ENCODE data around the gene DDX19B. TPM values are rescaled to one million over a fixed set of nuclear protein-coding genes. Genes with fewer than 3 reads are reported as not detected.

The DDX19B gene
- polyA plus RNA-seq, 2 of the 4 experiments (the other 2 are of a cell fraction): 26.9 to 50.6 TPM

- FAIRE-seq: no peak
- POLR2A ChIA-PET: no interaction called here
Measured at GRCh38 chr16:70254180-70254964, 44.6 kb upstream of the DDX19B start.

DNA sequence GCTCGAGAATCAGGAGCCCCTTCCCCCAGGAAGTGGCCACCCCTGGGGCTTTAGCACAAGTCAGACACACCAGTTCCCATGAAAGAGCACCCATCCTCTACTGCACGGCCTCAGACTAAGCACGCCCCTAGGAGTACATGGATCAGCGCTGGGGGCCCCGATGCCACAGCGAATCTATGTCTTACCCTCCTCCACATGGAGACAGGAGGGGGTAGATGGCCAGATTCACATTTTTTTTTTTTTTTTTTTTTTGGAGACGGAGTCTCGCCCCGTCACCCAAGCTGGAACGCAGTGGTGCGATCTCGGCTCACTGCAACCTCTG, 44.1 kb upstream of the DDX19B start:
- Histone ChIP-seq H3K4me2 (no peak overlapping the region), H3K27ac (no peak overlapping the region), H3K4me3 (no peak overlapping the region), H3K4me1 (peaks cover 6% of the 10 kb centered on the region), H3K9me3 (no peaks in the 10 kb centered on the region)
- no peak for ATAC-seq
- ChIA-PET POLR2A (no interaction called here), CTCF (interaction anchor here (2.3 to 4.8 kb wide), 3 partner anchors 13 to 29 kb away, joined by 10 to 45 read pairs (median 34); no protein-coding TSS in a partner anchor)
- 96% methylated on average over 12 of the region's 12 CpGs for WGBS (ENCODE audit: missing lambda C conversion rate)
- DNase-seq (ENCODE audit: low read depth in 1 of 2, low spot score in 1 of 2): no peak
- TF ChIP-seq JUN (IDR thresholded peaks at IDR 0.05) (no peak; a peak in 1 of 5 replicates), EHF (CRISPR knock-in tag; IDR thresholded peaks at IDR 0.05) (no peak), HEYL (CRISPR knock-in tag; IDR thresholded peaks at IDR 0.05) (no peak), HOXA7 (CRISPR knock-in tag; IDR thresholded peaks at IDR 0.05) (no peak), HDAC2 (IDR thresholded peaks at IDR 0.05) (no peak), FOXS1 (CRISPR knock-in tag; IDR thresholded peaks at IDR 0.05) (no peak), CBX2 (IDR thresholded peaks at IDR 0.05; ENCODE audit: borderline replicate concordance, low read depth) (no peak), BCL3 (IDR thresholded peaks at IDR 0.05) (no peak), NFE2L2 (conservative IDR thresholded peaks at IDR 0.05; ENCODE audit: low read length) (no peak), RAD21 (conservative IDR thresholded peaks at IDR 0.05 in 1 of 2, IDR thresholded peaks at IDR 0.05 in 1 of 2) (no peak), ESRRA (IDR thresholded peaks at IDR 0.05; ENCODE audit: borderline replicate concordance, low read length) (no peak), CEBPB (IDR thresholded peaks at IDR 0.05) (no peak), SMC3 (IDR thresholded peaks at IDR 0.05) (no peak), ZFP36 (IDR thresholded peaks at IDR 0.05; ENCODE audit: borderline replicate concordance, partially characterized antibody) (no peak)
- FAIRE-seq: no peak

More at GRCh38 chr16:70254180-70254964, 44.6 kb upstream of the DDX19B start:
- CTCF ChIA-PET: interaction anchor here (0.5 to 4.8 kb wide), 9 partner anchors 9 to 347 kb away, joined by 3 to 53 read pairs (median 8); no protein-coding TSS in a partner anchor
- H3K4me1 ChIP-seq: peaks cover 11% of the 10 kb centered on the region
- no peak for DNase-seq (ENCODE audit: low read depth in 1 of 2, low spot score in 1 of 2)
- H3K9me3 ChIP-seq: no peaks in the 10 kb centered on the region
- H3K27ac ChIP-seq: no peak overlapping the region
- H3K4me3 ChIP-seq: no peak overlapping the region
- 94% methylated on average over 6 of the region's 9 CpGs for WGBS (ENCODE audit: missing lambda C conversion rate)
- TF ChIP-seq, protein P1, sequence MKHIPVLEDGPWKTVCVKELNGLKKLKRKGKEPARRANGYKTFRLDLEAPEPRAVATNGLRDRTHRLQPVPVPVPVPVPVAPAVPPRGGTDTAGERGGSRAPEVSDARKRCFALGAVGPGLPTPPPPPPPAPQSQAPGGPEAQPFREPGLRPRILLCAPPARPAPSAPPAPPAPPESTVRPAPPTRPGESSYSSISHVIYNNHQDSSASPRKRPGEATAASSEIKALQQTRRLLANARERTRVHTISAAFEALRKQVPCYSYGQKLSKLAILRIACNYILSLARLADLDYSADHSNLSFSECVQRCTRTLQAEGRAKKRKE (CRISPR knock-in tag; IDR thresholded peaks at IDR 0.05; ENCODE audit: low read depth): no peak
- TF ChIP-seq MAFK (IDR thresholded peaks at IDR 0.05; ENCODE audit: partially characterized antibody) (no peak), HOXB5 (CRISPR knock-in tag; IDR thresholded peaks at IDR 0.05) (no peak), GATA3 (IDR thresholded peaks at IDR 0.05; ENCODE audit: borderline replicate concordance) (no peak), CBX8 (IDR thresholded peaks at IDR 0.05) (no peak), NR3C1 (IDR thresholded peaks at IDR 0.05) (no peak), HOXB13 (CRISPR knock-in tag; IDR thresholded peaks at IDR 0.05; ENCODE audit: low read depth) (no peak), NPAS2 (CRISPR knock-in tag; IDR thresholded peaks at IDR 0.05; ENCODE audit: borderline replicate concordance) (no peak), CBX2 (IDR thresholded peaks at IDR 0.05; ENCODE audit: borderline replicate concordance, low read depth) (no peak), CHD2 (IDR thresholded peaks at IDR 0.05; ENCODE audit: low read length, partially characterized antibody) (no peak), RARB (CRISPR knock-in tag; IDR thresholded peaks at IDR 0.05) (no peak), CTCF (IDR thresholded peaks at IDR 0.05) (no peak), HOXA7 (CRISPR knock-in tag; IDR thresholded peaks at IDR 0.05) (no peak)
- TF ChIP-seq, protein P2, sequence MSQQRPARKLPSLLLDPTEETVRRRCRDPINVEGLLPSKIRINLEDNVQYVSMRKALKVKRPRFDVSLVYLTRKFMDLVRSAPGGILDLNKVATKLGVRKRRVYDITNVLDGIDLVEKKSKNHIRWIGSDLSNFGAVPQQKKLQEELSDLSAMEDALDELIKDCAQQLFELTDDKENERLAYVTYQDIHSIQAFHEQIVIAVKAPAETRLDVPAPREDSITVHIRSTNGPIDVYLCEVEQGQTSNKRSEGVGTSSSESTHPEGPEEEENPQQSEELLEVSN (IDR thresholded peaks at IDR 0.05; ENCODE audit: borderline replicate concordance, low read depth): no peak
- TF ChIP-seq, protein P3, sequence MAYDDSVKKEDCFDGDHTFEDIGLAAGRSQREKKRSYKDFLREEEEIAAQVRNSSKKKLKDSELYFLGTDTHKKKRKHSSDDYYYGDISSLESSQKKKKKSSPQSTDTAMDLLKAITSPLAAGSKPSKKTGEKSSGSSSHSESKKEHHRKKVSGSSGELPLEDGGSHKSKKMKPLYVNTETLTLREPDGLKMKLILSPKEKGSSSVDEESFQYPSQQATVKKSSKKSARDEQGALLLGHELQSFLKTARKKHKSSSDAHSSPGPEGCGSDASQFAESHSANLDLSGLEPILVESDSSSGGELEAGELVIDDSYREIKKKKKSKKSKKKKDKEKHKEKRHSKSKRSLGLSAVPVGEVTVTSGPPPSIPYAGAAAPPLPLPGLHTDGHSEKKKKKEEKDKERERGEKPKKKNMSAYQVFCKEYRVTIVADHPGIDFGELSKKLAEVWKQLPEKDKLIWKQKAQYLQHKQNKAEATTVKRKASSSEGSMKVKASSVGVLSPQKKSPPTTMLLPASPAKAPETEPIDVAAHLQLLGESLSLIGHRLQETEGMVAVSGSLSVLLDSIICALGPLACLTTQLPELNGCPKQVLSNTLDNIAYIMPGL (CRISPR knock-in tag; IDR thresholded peaks at IDR 0.05; ENCODE audit: borderline replicate concordance): no peak
- TF ChIP-seq, protein P4, sequence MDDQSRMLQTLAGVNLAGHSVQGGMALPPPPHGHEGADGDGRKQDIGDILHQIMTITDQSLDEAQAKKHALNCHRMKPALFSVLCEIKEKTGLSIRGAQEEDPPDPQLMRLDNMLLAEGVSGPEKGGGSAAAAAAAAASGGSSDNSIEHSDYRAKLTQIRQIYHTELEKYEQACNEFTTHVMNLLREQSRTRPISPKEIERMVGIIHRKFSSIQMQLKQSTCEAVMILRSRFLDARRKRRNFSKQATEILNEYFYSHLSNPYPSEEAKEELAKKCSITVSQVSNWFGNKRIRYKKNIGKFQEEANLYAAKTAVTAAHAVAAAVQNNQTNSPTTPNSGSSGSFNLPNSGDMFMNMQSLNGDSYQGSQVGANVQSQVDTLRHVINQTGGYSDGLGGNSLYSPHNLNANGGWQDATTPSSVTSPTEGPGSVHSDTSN (IDR thresholded peaks at IDR 0.05): no peak
- H3K4me2 ChIP-seq: no peak overlapping the region
- ATAC-seq: no peak

Data from A549 (cell line).